ENCODE data around the gene ASF1B. TPM values are rescaled to one million over a fixed set of nuclear protein-coding genes. Genes with fewer than 3 reads are reported as not detected.

Gene ASF1B
- total and polyA plus RNA-seq, 7 donors: 0.20 to 6.0 (median 0.93) TPM; not detected in 1

- intact Hi-C loops (cut with DNase I): no loop called here
- TF ChIP-seq CTCF (IDR thresholded peaks at IDR 0.05): no peak
- H3K36me3 ChIP-seq (ENCODE audit: insufficient read depth in 1 of 2, low read depth in 1 of 2): peaks cover 0 to 7% of the 10 kb centered on the region in 2 donors
- H3K4me1 ChIP-seq: no peaks in the 10 kb centered on the region
- WGBS, 3 donors: 85 to 92% (median 91%) methylated on average over 15 to 19 of the region's 19 CpGs
- H3K4me3 ChIP-seq: no peak overlapping the region
- no peaks in the 10 kb centered on the region for H3K9me3 ChIP-seq
- DNase-seq (no peak), ATAC-seq (no peak)
- no peak overlapping the region for H3K27ac ChIP-seq
- peaks cover 0 to 19% (median 4%) of the 10 kb centered on the region in 3 donors for H3K27me3 ChIP-seq (ENCODE audit: insufficient read depth in 3 of 3, low read length in 2 of 3)
Measured at GRCh38 chr19:14161305-14161704, 24.9 kb upstream of the ASF1B start.

- Histone ChIP-seq H3K27ac (no peak overlapping the region), H3K4me3 (no peak overlapping the region), H3K9me3 (no peaks in the 10 kb centered on the region), H3K36me3 (ENCODE audit: insufficient read depth in 1 of 2, low read depth in 1 of 2) (peaks cover 0 to 7% of the 10 kb centered on the region in 2 donors), H3K4me1 (no peaks in the 10 kb centered on the region), H3K27me3 (ENCODE audit: insufficient read depth in 3 of 3, low read length in 2 of 3) (peaks cover 0 to 17% (median 4%) of the 10 kb centered on the region in 3 donors)
- intact Hi-C loops (cut with DNase I): no loop called here
- no peak for ATAC-seq
- 64 to 78% (median 64%) methylated on average over 25 of the region's 25 CpGs for WGBS, 3 donors
- TF ChIP-seq CTCF (IDR thresholded peaks at IDR 0.05): no peak
- no peak for DNase-seq
Measured at GRCh38 chr19:14160017-14160703, 23.8 kb upstream of the ASF1B start.

GRCh38 chr19:14159059-14159458, 22.7 kb upstream of the ASF1B start:
- Histone ChIP-seq H3K27me3 (ENCODE audit: insufficient read depth in 3 of 3, low read length in 2 of 3) (peaks cover 0 to 11% (median 0%) of the 10 kb centered on the region in 3 donors), H3K27ac (no peak overlapping the region), H3K4me3 (no peak overlapping the region), H3K9me3 (no peaks in the 10 kb centered on the region), H3K4me1 (no peaks in the 10 kb centered on the region), H3K36me3 (ENCODE audit: insufficient read depth in 1 of 2, low read depth in 1 of 2) (peaks cover 0 to 7% of the 10 kb centered on the region in 2 donors)
- DNase-seq: no peak
- 28 to 40% (median 28%) methylated on average over 11 to 12 of the region's 12 CpGs for WGBS, 3 donors
- intact Hi-C loops (cut with DNase I): loop anchor here in 1 of 2 donors (10.0 kb wide), 1 partner anchor 326 kb away; no protein-coding TSS in a partner anchor
- ATAC-seq: no peak
- no peak for TF ChIP-seq CTCF (IDR thresholded peaks at IDR 0.05)

GRCh38 chr19:14158276-14159023, 22.1 kb upstream of the ASF1B start:
- intact Hi-C loops (cut with DNase I): loop anchor here in 1 of 2 donors (10.0 kb wide), 1 partner anchor 326 kb away; no protein-coding TSS in a partner anchor
- Histone ChIP-seq H3K9me3 (no peaks in the 10 kb centered on the region), H3K36me3 (ENCODE audit: insufficient read depth in 1 of 2, low read depth in 1 of 2) (peaks cover 0 to 7% of the 10 kb centered on the region in 2 donors), H3K27me3 (ENCODE audit: insufficient read depth in 3 of 3, low read length in 2 of 3) (peaks cover 0 to 11% (median 0%) of the 10 kb centered on the region in 3 donors), H3K4me3 (no peak overlapping the region), H3K4me1 (no peaks in the 10 kb centered on the region), H3K27ac (no peak overlapping the region)
- TF ChIP-seq CTCF (IDR thresholded peaks at IDR 0.05): no peak
- ATAC-seq (no peak), DNase-seq (no peak)
- 83 to 85% (median 84%) methylated on average over 16 of the region's 16 CpGs for WGBS, 3 donors
